IMR-90 (cell line): Measurements from ENCODE around the gene RHBDD2. TPM values are rescaled to one million over a fixed set of nuclear protein-coding genes. Genes with fewer than 3 reads are reported as not detected.

ENCODE experiments used
- ATAC-seq: fragments of 200-7000 bp; cut with Tn5 transposase; 2 replicates; pipeline ENCODE4 v1.9.1; 2020; ENCODE audit warnings: low read depth, mild to moderate bottlenecking, moderate library complexity
- BruUV-seq: library from RNA; stranded (reverse); fragments of 400-500 nt; replicated peaks from 2 replicates; lab custom pipeline; 2021; lab: Mats Ljungman, UMichigan
- CTCF ChIA-PET: fragments of 300-600 bp; formaldehyde crosslinking; extraction: SDS; loops from one replicate; lab custom pipeline; 2021; ENCODE audit warnings: antibody characterized with exemption; lab: Yijun Ruan, JAX
- POLR2A ChIA-PET: fragments of 300-600 bp; sonication (Branson Sonifier 250); formaldehyde crosslinking; loops from one replicate; lab custom pipeline; 2022; ENCODE audit warnings: antibody characterized with exemption; ENCODE audit not compliant: unreplicated experiment; lab: Charles Lee
- DNase-seq: peaks from one replicate; pipeline ENCODE4 v3.0.0; 2013
- H2AFZ ChIP-seq: replicated peaks from 2 replicates; pipeline ENCODE3; 2013; ENCODE audit warnings: low read length, mild to moderate bottlenecking; ENCODE audit not compliant: poor library complexity
- H2AK5ac ChIP-seq: 2 replicates; pipeline ENCODE4 v1.6.1; 2013; ENCODE audit warnings: low read depth, low read length, inconsistent platforms
- H2AK9ac ChIP-seq: replicated peaks from 2 replicates; pipeline ENCODE3; 2013; ENCODE audit warnings: mild to moderate bottlenecking, low read depth, low read length, moderate library complexity; ENCODE audit not compliant: poor library complexity
- H2BK120ac ChIP-seq: 2 replicates; pipeline ENCODE4 v1.6.1; 2013; ENCODE audit warnings: low read depth, low read length, inconsistent platforms
- H2BK15ac ChIP-seq: 3 replicates; pipeline ENCODE4 v1.6.1; 2013; ENCODE audit warnings: low read depth, low read length, inconsistent platforms
- H2BK20ac ChIP-seq: 2 replicates; pipeline ENCODE4 v1.6.1; 2013; ENCODE audit warnings: low read depth, mild to moderate bottlenecking, inconsistent platforms, low read length, moderate library complexity
- H2BK5ac ChIP-seq: 2 replicates; pipeline ENCODE4 v1.6.1; 2013; ENCODE audit warnings: mild to moderate bottlenecking, low read depth, low read length, inconsistent platforms; ENCODE audit not compliant: poor library complexity, severe bottlenecking
- H3K14ac ChIP-seq: replicated peaks from 2 replicates; pipeline ENCODE4 v1.6.1; 2013; ENCODE audit warnings: low read depth, low read length, inconsistent platforms
- H3K18ac ChIP-seq: 2 replicates; pipeline ENCODE4 v1.6.1; 2013; ENCODE audit warnings: low read depth, low read length, control low read depth
- H3K23ac ChIP-seq: 2 replicates; pipeline ENCODE4 v1.6.1; 2013; ENCODE audit warnings: low read depth, low read length, inconsistent platforms
- H3K27ac ChIP-seq: 2 replicates; pipeline ENCODE4 v1.5.1; 2013; ENCODE audit warnings: mild to moderate bottlenecking, control low read depth, low read length; ENCODE audit not compliant: insufficient read depth
- H3K27me3 ChIP-seq: 2 replicates; pipeline ENCODE4 v1.6.1; 2013; ENCODE audit warnings: low read length; ENCODE audit not compliant: control insufficient read depth, insufficient read depth
- H3K36me3 ChIP-seq: 2 replicates; pipeline ENCODE4 v1.6.1; 2013; ENCODE audit warnings: low read length, mixed read lengths; ENCODE audit not compliant: control insufficient read depth, insufficient read depth
- H3K4ac ChIP-seq: 2 replicates; pipeline ENCODE4 v1.6.1; 2013; ENCODE audit warnings: low read depth, low read length, inconsistent platforms
- H3K4me1 ChIP-seq: 2 replicates; pipeline ENCODE4 v1.6.1; 2013; ENCODE audit warnings: low read length, mixed read lengths; ENCODE audit not compliant: control insufficient read depth, insufficient read depth
- H3K4me2 ChIP-seq: 2 replicates; pipeline ENCODE4 v1.6.1; 2013; ENCODE audit warnings: low read depth, mild to moderate bottlenecking, control low read depth, low read length, moderate library complexity
- H3K4me3 ChIP-seq: 2 replicates; pipeline ENCODE4 v1.5.1; 2013; ENCODE audit warnings: low read depth, mild to moderate bottlenecking, control low read depth, low read length, moderate library complexity; ENCODE audit not compliant: insufficient read depth
- H3K56ac ChIP-seq: 2 replicates; pipeline ENCODE4 v1.6.1; 2013; ENCODE audit warnings: low read length, inconsistent platforms; ENCODE audit not compliant: insufficient read depth; ENCODE audit errors: extremely low read depth
- H3K79me1 ChIP-seq, 2 experiments: 2 replicates each; pipeline ENCODE4 v1.6.1; 2013; ENCODE audit warnings: low read length in 2 of 2, inconsistent platforms in 1 of 2, low read depth in 1 of 2
- H3K9ac ChIP-seq: 2 replicates; pipeline ENCODE4 v1.6.1; 2013; ENCODE audit warnings: low read depth, low read length, control low read depth
- H3K9me1 ChIP-seq: 2 replicates; pipeline ENCODE4 v1.6.1; 2013; ENCODE audit warnings: low read length, inconsistent platforms; ENCODE audit not compliant: insufficient read depth
- H3K9me3 ChIP-seq: 2 replicates; pipeline ENCODE4 v1.6.1; 2013; ENCODE audit warnings: low read length; ENCODE audit not compliant: control insufficient read depth, insufficient read depth
- H4K20me1 ChIP-seq: 2 replicates; pipeline ENCODE4 v1.6.1; 2013; ENCODE audit warnings: low read length, inconsistent platforms; ENCODE audit not compliant: insufficient read depth
- H4K5ac ChIP-seq: 2 replicates; pipeline ENCODE4 v1.6.1; 2013; ENCODE audit warnings: mild to moderate bottlenecking, low read depth, low read length, control low read depth
- H4K8ac ChIP-seq, 2 experiments: 2 replicates each; pipeline ENCODE4 v1.6.1; 2013; ENCODE audit warnings: low read depth in 2 of 2, low read length in 2 of 2, control low read depth in 1 of 2, inconsistent platforms in 1 of 2
- H4K91ac ChIP-seq: 2 replicates; pipeline ENCODE4 v1.6.1; 2013; ENCODE audit warnings: low read depth, low read length, inconsistent platforms; ENCODE audit not compliant: insufficient read depth
- CEBPB ChIP-seq: IDR thresholded peaks from 2 replicates; pipeline ENCODE4 v1.6.1; 2012; ENCODE audit warnings: low read depth, low read length, improper control_type of control experiment
- POLR2A ChIP-seq: IDR thresholded peaks from 2 replicates; pipeline ENCODE4 v1.6.1; 2012; ENCODE audit warnings: mild to moderate bottlenecking, low read depth, low read length
- RAD21 ChIP-seq: IDR thresholded peaks from 2 replicates; pipeline ENCODE4 v1.6.1; 2012; ENCODE audit warnings: low read length, improper control_type of control experiment
- RFX5 ChIP-seq: IDR thresholded peaks from 2 replicates; pipeline ENCODE4 v1.8.0; 2012; ENCODE audit warnings: low read depth, mild to moderate bottlenecking, low read length, moderate library complexity
- USF2 ChIP-seq: fragments of 150-350 bp; IDR thresholded peaks from 2 replicates; pipeline ENCODE4 v1.6.1; 2017; ENCODE audit warnings: mild to moderate bottlenecking, antibody characterized with exemption, low read length, low read depth
- WGBS, 2 experiments: methylation state at CpG; one replicate each; pipeline versions ENCODE4 v1.1.5 to v1.1.7; 2013; ENCODE audit warnings: missing lambda C conversion rate in 2 of 2; ENCODE audit not compliant: insufficient read length in 1 of 2; ENCODE audit errors: extremely low coverage in 2 of 2; 5-methylcytosine and 5-hydroxymethylcytosine counted together
- dilution Hi-C: fragments of 300-500 bp; cut with HindIII; formaldehyde crosslinking; loops from one replicate; pipeline ENCODE4 v1.14.3; 2018; ENCODE audit warnings: low sequenced_read_pairs; ENCODE audit not compliant: unreplicated experiment
- in situ Hi-C: fragments of 300-500 bp; cut with MboI; formaldehyde crosslinking; loops from 3 replicates; pipeline ENCODE4 v1.14.3; 2019; ENCODE audit warnings: low sequenced_read_pairs, inconsistent platforms, mixed read lengths
- intact Hi-C: fragments of 100-400 bp; cut with micrococcal nuclease; formaldehyde crosslinking; loops from 2 replicates; pipeline ENCODE4 v1.10.0; 2022
- polyA plus RNA-seq, 3 experiments: library from polyadenylated mRNA; depleted of rRNA; stranded (reverse); fragments of >200 nt; gene quantifications; 2 replicates each; pipeline ENCODE4 v1.2.3, GENCODE V29; 2012; ENCODE audit warnings: low replicate concordance in 1 of 3
- total RNA-seq: library from RNA; depleted of rRNA; stranded (reverse); fragments of >200 nt; gene quantifications from 2 replicates; pipeline ENCODE4 v1.2.3, GENCODE V29; 2012

Gene RHBDD2
- total and polyA plus RNA-seq, 2 of the 4 experiments (the other 2 are of a cell fraction), result 9.7 to 42.4 TPM

- Histone ChIP-seq H3K36me3 (no peaks in the 10 kb centered on the region), H3K56ac (no peak overlapping the region), H3K27me3 (no peaks in the 10 kb centered on the region), H4K91ac (no peak overlapping the region), H3K9me3 (no peaks in the 10 kb centered on the region), H3K14ac (no peak overlapping the region), H4K5ac (no peak overlapping the region), H2AK9ac (no peak overlapping the region), H3K9me1 (no peaks in the 10 kb centered on the region), H4K20me1 (no peaks in the 10 kb centered on the region), H3K4me1 (no peaks in the 10 kb centered on the region), H3K79me1 (no peaks in the 10 kb centered on the region), H4K8ac (no peak overlapping the region), H3K4ac (no peak overlapping the region), H3K27ac (no peak overlapping the region), H3K23ac (no peak overlapping the region), H2BK15ac (no peak overlapping the region), H2AFZ (no peak overlapping the region), H3K4me2 (no peak overlapping the region), H2BK5ac (no peak overlapping the region), H3K18ac (no peak overlapping the region), H3K9ac (no peak overlapping the region), H2BK20ac (no peak overlapping the region), H3K4me3 (no peak overlapping the region), H2AK5ac (no peak overlapping the region), H2BK120ac (no peak overlapping the region)
- no TSS peak for BruUV-seq
- in situ Hi-C loops, result loop anchor here (25.0 kb wide), 1 partner anchor 283 kb away; no protein-coding TSS in a partner anchor
- TF ChIP-seq CEBPB, result peak; percentile 22; the same call in 1 of the 2 replicates
- no peak for TF ChIP-seq POLR2A
- no peak for TF ChIP-seq RAD21
- no peak for TF ChIP-seq RFX5
- TF ChIP-seq USF2, result no peak
- ATAC-seq (peak; percentile 69), DNase-seq (peak; percentile 49)
- dilution Hi-C loops, result no loop called here
- no CpG with 5 or more reads among the region's 5 CpGs for WGBS, 2 experiments
- CTCF ChIA-PET, result no interaction called here
- intact Hi-C loops, result no loop called here
- POLR2A ChIA-PET, result no interaction called here
Observed at GRCh38 chr7:75854233-75854632, 24.6 kb upstream of the RHBDD2 start.
